H1 (cell line): ENCODE data around the gene PAN2. TPM values are rescaled to one million over a fixed set of nuclear protein-coding genes. Genes with fewer than 3 reads are reported as not detected.

Experiments
- CTCF ChIA-PET: fragments of 300-600 bp; sonication (Branson Sonifier 250); formaldehyde crosslinking; loops from one replicate; lab custom pipeline; 2021; ENCODE audit not compliant: partially characterized antibody; lab: Charles Lee
- POLR2A ChIA-PET: fragments of 300-600 bp; sonication (Branson Sonifier 250); formaldehyde crosslinking; loops from one replicate; lab custom pipeline; 2021; ENCODE audit warnings: inconsistent platforms; ENCODE audit not compliant: partially characterized antibody; lab: Charles Lee
- DNase-seq, 2 experiments: peaks; one replicate each; pipeline versions ENCODE4 v3.0.0 to v3.0.0-alpha.2; 2010 to 2022; ENCODE audit warnings: low spot score in 2 of 2, low read depth in 1 of 2, mixed read lengths in 1 of 2
- FAIRE-seq: peaks from 2 replicates; lab custom pipeline; 2011; peaks lifted over from hg19 to GRCh38; lab: Jason Lieb, UNC
- H2AFZ ChIP-seq: 2 replicates; pipeline ENCODE4 v1.8.1; 2012; ENCODE audit warnings: low read length, inconsistent platforms
- H2AK5ac ChIP-seq: 2 replicates; pipeline ENCODE4 v1.6.1; 2013; ENCODE audit warnings: low read depth, low read length
- H2BK120ac ChIP-seq: replicated peaks from 2 replicates; pipeline ENCODE3; 2013; ENCODE audit warnings: low read depth, low read length, inconsistent platforms
- H2BK12ac ChIP-seq: 2 replicates; pipeline ENCODE4 v1.6.1; 2013; ENCODE audit warnings: low read depth, low read length
- H2BK15ac ChIP-seq: 2 replicates; pipeline ENCODE4 v1.6.1; 2013; ENCODE audit warnings: low read length
- H2BK20ac ChIP-seq: 2 replicates; pipeline ENCODE4 v1.6.1; 2013; ENCODE audit warnings: low read length
- H2BK5ac ChIP-seq: 2 replicates; pipeline ENCODE4 v1.6.1; 2013; ENCODE audit warnings: low read depth, low read length
- H3K14ac ChIP-seq: 2 replicates; pipeline ENCODE4 v1.6.1; 2013; ENCODE audit warnings: inconsistent platforms; ENCODE audit not compliant: insufficient read length
- H3K18ac ChIP-seq: 2 replicates; pipeline ENCODE4 v1.6.1; 2013; ENCODE audit warnings: low read length; ENCODE audit errors: extremely low read depth
- H3K23ac ChIP-seq: 2 replicates; pipeline ENCODE4 v1.6.1; 2013; ENCODE audit warnings: inconsistent platforms; ENCODE audit not compliant: insufficient read length
- H3K23me2 ChIP-seq: 2 replicates; pipeline ENCODE4 v1.6.1; 2013; ENCODE audit warnings: low read depth, low read length
- H3K27ac ChIP-seq: 2 replicates; pipeline ENCODE4 v1.6.1; 2011; ENCODE audit warnings: low read depth, low read length, inconsistent platforms
- H3K27me3 ChIP-seq, 4 experiments: replicated peaks in 1 of 4; 1 replicate in 1 of 4; 2 replicates in 3 of 4; pipeline versions ENCODE4 v1.6.1 to v1.8.1; 2011 to 2013; ENCODE audit warnings: low read length in 3 of 4, mild to moderate bottlenecking in 3 of 4, inconsistent platforms in 2 of 4, mixed read lengths in 2 of 4, moderate library complexity in 1 of 4; ENCODE audit not compliant: control insufficient read depth in 3 of 4, insufficient read depth in 3 of 4; ENCODE audit errors: extremely low read depth in 1 of 4
- H3K36me3 ChIP-seq, 4 experiments: 2 replicates each; pipeline versions ENCODE4 v1.6.1 to v1.8.1; 2011 to 2013; ENCODE audit warnings: mild to moderate bottlenecking in 4 of 4, low read length in 3 of 4, moderate library complexity in 2 of 4, control low read depth in 1 of 4, inconsistent platforms in 1 of 4; ENCODE audit not compliant: insufficient read depth in 4 of 4, control insufficient read depth in 2 of 4
- H3K4ac ChIP-seq: replicated peaks from 2 replicates; pipeline ENCODE3; 2013; ENCODE audit warnings: low read length, low read depth, mixed read lengths, inconsistent platforms; ENCODE audit not compliant: insufficient read length
- H3K4me1 ChIP-seq, 4 experiments: replicated peaks in 1 of 4; 1 replicate in 1 of 4; 2 replicates in 3 of 4; pipeline versions ENCODE4 v1.6.1 to v1.8.1; 2011 to 2013; ENCODE audit warnings: low read length in 3 of 4, inconsistent platforms in 2 of 4, mixed read lengths in 1 of 4; ENCODE audit not compliant: insufficient read depth in 4 of 4, control insufficient read depth in 3 of 4
- H3K4me2 ChIP-seq, 2 experiments: 2 replicates each; pipeline versions ENCODE4 v1.6.1 to v1.8.1; 2011 to 2013; ENCODE audit warnings: low read depth in 2 of 2, low read length in 2 of 2, control low read depth in 1 of 2, inconsistent platforms in 1 of 2, mild to moderate bottlenecking in 1 of 2; ENCODE audit not compliant: insufficient read depth in 1 of 2
- H3K4me3 ChIP-seq, 4 experiments: fragments of 200-600, 300-600 bp in 1 of 4; sonication (generic), shearing (Covaris generic), sonication (Bioruptor Twin) in 1 of 4; 2 replicates each; pipeline versions ENCODE4 v1.5.1 to v1.8.1; 2011 to 2016; ENCODE audit warnings: low read length in 4 of 4, low read depth in 3 of 4, control low read depth in 2 of 4, inconsistent platforms in 2 of 4, mild to moderate bottlenecking in 2 of 4, mixed read lengths in 1 of 4, moderate library complexity in 1 of 4; ENCODE audit not compliant: insufficient read depth in 2 of 4; ENCODE audit errors: extremely low read depth in 1 of 4
- H3K56ac ChIP-seq: replicated peaks from 2 replicates; pipeline ENCODE3; 2013; ENCODE audit warnings: low read depth, mild to moderate bottlenecking, mixed read lengths, low read length, inconsistent platforms; ENCODE audit not compliant: insufficient read length
- H3K79me1 ChIP-seq: 2 replicates; pipeline ENCODE4 v1.6.1; 2013; ENCODE audit warnings: low read depth, low read length, control low read depth
- H3K79me2 ChIP-seq, 2 experiments: 2 replicates each; pipeline versions ENCODE4 v1.6.1 to v1.8.1; 2012 to 2013; ENCODE audit warnings: low read length in 2 of 2, mild to moderate bottlenecking in 2 of 2, inconsistent platforms in 1 of 2; ENCODE audit not compliant: insufficient read depth in 2 of 2, control insufficient read depth in 1 of 2
- H3K9ac ChIP-seq, 4 experiments: replicated peaks in 1 of 4; 1 replicate in 1 of 4; 2 replicates in 3 of 4; pipeline versions ENCODE4 v1.6.1 to v1.8.1; 2011 to 2013; ENCODE audit warnings: low read depth in 3 of 4, low read length in 3 of 4, control low read depth in 2 of 4, mild to moderate bottlenecking in 2 of 4, moderate library complexity in 2 of 4, inconsistent platforms in 1 of 4; ENCODE audit errors: extremely low read depth in 1 of 4
- H3K9me3 ChIP-seq, 2 experiments: 2 replicates each; pipeline versions ENCODE4 v1.6.1 to v1.8.1; 2012 to 2013; ENCODE audit warnings: mild to moderate bottlenecking in 2 of 2, moderate library complexity in 2 of 2, control low read depth in 1 of 2, inconsistent platforms in 1 of 2, low read depth in 1 of 2, low read length in 1 of 2, mixed read lengths in 1 of 2; ENCODE audit not compliant: insufficient read depth in 2 of 2
- H4K20me1 ChIP-seq, 2 experiments: replicated peaks in 1 of 2; 2 replicates each; pipeline versions ENCODE3 to v1.8.1; 2011 to 2013; ENCODE audit warnings: inconsistent platforms in 2 of 2, low read length in 2 of 2, mild to moderate bottlenecking in 1 of 2; ENCODE audit not compliant: insufficient read depth in 2 of 2, control insufficient read depth in 1 of 2
- H4K5ac ChIP-seq: 2 replicates; pipeline ENCODE4 v1.6.1; 2013; ENCODE audit warnings: low read length, low read depth, mixed read lengths, inconsistent platforms; ENCODE audit not compliant: insufficient read length
- H4K8ac ChIP-seq: 2 replicates; pipeline ENCODE4 v1.8.0; 2013; ENCODE audit warnings: mild to moderate bottlenecking, moderate library complexity, low read length, inconsistent platforms; ENCODE audit not compliant: insufficient read depth; ENCODE audit errors: extremely low read depth
- H4K91ac ChIP-seq: replicated peaks from 2 replicates; pipeline ENCODE3; 2013; ENCODE audit warnings: low read length, mixed read lengths, inconsistent platforms; ENCODE audit not compliant: insufficient read length
- BRCA1 ChIP-seq: IDR thresholded peaks from 2 replicates; pipeline ENCODE4 v1.6.1; 2012; ENCODE audit warnings: low read depth, low read length, improper control_type of control experiment
- CBX5 ChIP-seq: fragments of 300-800, 300-1000 bp; sonication (generic); IDR thresholded peaks from 2 replicates; pipeline ENCODE4 v1.7.1; 2016; ENCODE audit warnings: antibody characterized with exemption, low read length, low read depth
- CREB1 ChIP-seq: IDR thresholded peaks from 2 replicates; pipeline ENCODE4 v1.6.1; 2012; ENCODE audit warnings: inconsistent platforms
- CTBP2 ChIP-seq: IDR thresholded peaks from 2 replicates; pipeline ENCODE4 v1.7.0; 2011; ENCODE audit warnings: borderline replicate concordance, mild to moderate bottlenecking, moderate library complexity, mixed read lengths, low read length; ENCODE audit not compliant: insufficient read depth, insufficient read length
- FOSL1 ChIP-seq: IDR thresholded peaks from 2 replicates; pipeline ENCODE4 v1.6.1; 2011; ENCODE audit warnings: mild to moderate bottlenecking, low read depth, low read length, moderate library complexity; ENCODE audit not compliant: insufficient read depth
- HDAC6 ChIP-seq: IDR thresholded peaks from one replicate; pipeline ENCODE4 v1.7.1; 2012; ENCODE audit warnings: low read depth, mild to moderate bottlenecking, inconsistent platforms, low read length, moderate library complexity
- KDM4A ChIP-seq: IDR thresholded peaks from one replicate; pipeline ENCODE4 v1.7.1; 2012; ENCODE audit warnings: low read depth, mild to moderate bottlenecking, moderate library complexity, low read length, inconsistent platforms; ENCODE audit not compliant: severe bottlenecking
- NRF1 ChIP-seq: IDR thresholded peaks from 2 replicates; pipeline ENCODE4 v1.6.1; 2011; ENCODE audit warnings: mild to moderate bottlenecking, low read depth, low read length, improper control_type of control experiment
- PHF8 ChIP-seq: fragments of 200-600 bp; sonication (generic); conservative IDR thresholded peaks from 2 replicates; pipeline ENCODE4 v1.7.1; 2012; ENCODE audit warnings: low read depth, mild to moderate bottlenecking, inconsistent platforms, low read length, moderate library complexity
- RBBP5 ChIP-seq: IDR thresholded peaks from 2 replicates; pipeline ENCODE4 v1.7.1; 2012; ENCODE audit warnings: low read depth, mild to moderate bottlenecking, inconsistent platforms, low read length, moderate library complexity, borderline replicate concordance
- SIN3A ChIP-seq, 2 experiments: IDR thresholded peaks in 1 of 2; conservative IDR thresholded peaks in 1 of 2; 2 replicates each; pipeline ENCODE4 v1.6.1; 2011 to 2012; ENCODE audit warnings: low read length in 2 of 2, improper control_type of control experiment in 1 of 2, low read depth in 1 of 2, mild to moderate bottlenecking in 1 of 2
- SP1 ChIP-seq: IDR thresholded peaks from 2 replicates; pipeline ENCODE4 v1.6.1; 2011; ENCODE audit warnings: low read depth, low read length
- SP2 ChIP-seq: IDR thresholded peaks from 2 replicates; pipeline ENCODE4 v1.6.1; 2012; ENCODE audit warnings: mild to moderate bottlenecking, low read length, inconsistent platforms
- YY1 ChIP-seq: IDR thresholded peaks from 2 replicates; pipeline ENCODE4 v1.6.1; 2011; ENCODE audit warnings: low read depth, mild to moderate bottlenecking, low read length
- ZNF274 ChIP-seq: IDR thresholded peaks from 2 replicates; pipeline ENCODE4 v1.7.0; 2012; ENCODE audit warnings: low read length, borderline replicate concordance; ENCODE audit errors: extremely low read depth
- WGBS, 2 experiments: shearing (Covaris generic) in 1 of 2; methylation state at CpG; one replicate each; pipeline versions ENCODE4 v1.1.6 to v1.1.7; 2013 to 2015; ENCODE audit warnings: low lambda C conversion rate in 2 of 2, mixed read lengths in 2 of 2, inconsistent platforms in 1 of 2, low coverage in 1 of 2, missing lambda C conversion rate in 1 of 2; ENCODE audit not compliant: insufficient replicate concordance in 2 of 2, insufficient coverage in 1 of 2, insufficient read length in 1 of 2; ENCODE audit errors: extremely low coverage in 1 of 2, missing lambda C conversion rate in 1 of 2; 5-methylcytosine and 5-hydroxymethylcytosine counted together
- polyA plus RNA-seq, 7 experiments: library from polyadenylated mRNA; depleted of rRNA in 3 of 7; stranded (reverse) in 5 of 7; unstranded in 2 of 7; fragments of >200 nt in 5 of 7; fragments of 200-250 nt in 2 of 7; gene quantifications; 1 replicate in 5 of 7; 2 replicates in 1 of 7; 4 replicates in 1 of 7; pipeline versions ENCODE4 v1.2.1 to v1.2.3, GENCODE V29; 2011 to 2013; ENCODE audit warnings: missing spikeins in 2 of 7, mixed read lengths in 2 of 7
- total RNA-seq: library from RNA; stranded (reverse); fragmentation: NEBNext Ultra II Directional; extraction: Animal tissue kit (Norgen Biotek cat#: 25700); gene quantifications from 2 replicates; pipeline ENCODE4 v1.2.1, GENCODE V29; 2021

Gene PAN2
- total and polyA plus RNA-seq, 2 of the 8 experiments (the other 6 are each of a cell fraction or from before 2014, with no cell fraction given), result 29.6 to 36.7 TPM

- Histone ChIP-seq H3K4me2 (no peak overlapping the region), H4K5ac (no peak overlapping the region), H2BK5ac (no peak overlapping the region), H4K91ac (no peak overlapping the region), H2BK15ac (no peak overlapping the region), H2BK20ac (no peak overlapping the region), H3K18ac (no peak overlapping the region), H3K9ac (no peak overlapping the region), H3K56ac (no peak overlapping the region), H3K9me3 (no peaks in the 10 kb centered on the region; a peak in 1 of 4 replicates), H3K79me1 (no peaks in the 10 kb centered on the region; the same call in 1 of the 2 replicates), H2AFZ (no peak overlapping the region), H3K79me2 (no peaks in the 10 kb centered on the region), H2AK5ac (no peak overlapping the region), H3K4ac (no peak overlapping the region), H3K23me2 (no peaks in the 10 kb centered on the region), H2BK12ac (no peak overlapping the region), H3K23ac (no peak overlapping the region), H4K8ac (no peak overlapping the region), H4K20me1 (no peaks in the 10 kb centered on the region), H2BK120ac (no peak overlapping the region), H3K27ac (no peak overlapping the region), H3K27me3 (no peaks in the 10 kb centered on the region), H3K36me3 (peaks cover 14 to 54% (median 34%) of the 10 kb centered on the region in 4 experiments), H3K4me1 (no peaks in the 10 kb centered on the region), H3K14ac (no peak overlapping the region), H3K4me3 (no peak overlapping the region)
- no peak for DNase-seq
- ChIA-PET CTCF (interaction anchor here (1.0 to 3.5 kb wide), 3 partner anchors 11 to 245 kb away, joined by 3 to 19 read pairs (median 7); partner anchors contain the start of genes IL23A and STAT2), POLR2A (interaction anchor here (1.0 to 4.3 kb wide), 3 partner anchors 10 to 33 kb away, joined by 3 to 20 read pairs (median 8); partner anchors contain the start of genes CNPY2 and IL23A)
- WGBS, 2 experiments, result 94% methylated on average over 5 of the region's 5 CpGs; no CpG with 5 or more reads in 1 of the 2 experiments
- TF ChIP-seq BRCA1 (no peak), RBBP5 (no peak), YY1 (no peak), KDM4A (no peak), CREB1 (no peak), PHF8 (no peak), HDAC6 (no peak), SP2 (no peak), NRF1 (no peak), ZNF274 (no peak), SP1 (no peak), CBX5 (no peak), SIN3A (conservative IDR thresholded peaks at IDR 0.05 in 1 of 2, IDR thresholded peaks at IDR 0.05 in 1 of 2; ENCODE audit: low read depth in 1 of 2, low read length in 2 of 2) (no peak), CTBP2 (no peak), FOSL1 (no peak)
- no peak for FAIRE-seq
Observed at GRCh38 chr12:56348776-56349175, 15.0 kb upstream of the PAN2 start.
